GM10266 (cell line): ENCODE results near the gene ANKRD29.

Experiments
- DNase-seq: peaks from one replicate; pipeline ENCODE4 v3.0.0; 2012; ENCODE audit errors: extremely low spot score
- TF ChIP-seq, protein P1 (sequence below): IDR thresholded peaks from 2 replicates; pipeline ENCODE4 v1.5.1; 2012; ENCODE audit warnings: mild to moderate bottlenecking, low read depth; ENCODE audit not compliant: control insufficient read depth, insufficient read depth; ENCODE audit errors: missing control alignments

Gene ANKRD29

DNA sequence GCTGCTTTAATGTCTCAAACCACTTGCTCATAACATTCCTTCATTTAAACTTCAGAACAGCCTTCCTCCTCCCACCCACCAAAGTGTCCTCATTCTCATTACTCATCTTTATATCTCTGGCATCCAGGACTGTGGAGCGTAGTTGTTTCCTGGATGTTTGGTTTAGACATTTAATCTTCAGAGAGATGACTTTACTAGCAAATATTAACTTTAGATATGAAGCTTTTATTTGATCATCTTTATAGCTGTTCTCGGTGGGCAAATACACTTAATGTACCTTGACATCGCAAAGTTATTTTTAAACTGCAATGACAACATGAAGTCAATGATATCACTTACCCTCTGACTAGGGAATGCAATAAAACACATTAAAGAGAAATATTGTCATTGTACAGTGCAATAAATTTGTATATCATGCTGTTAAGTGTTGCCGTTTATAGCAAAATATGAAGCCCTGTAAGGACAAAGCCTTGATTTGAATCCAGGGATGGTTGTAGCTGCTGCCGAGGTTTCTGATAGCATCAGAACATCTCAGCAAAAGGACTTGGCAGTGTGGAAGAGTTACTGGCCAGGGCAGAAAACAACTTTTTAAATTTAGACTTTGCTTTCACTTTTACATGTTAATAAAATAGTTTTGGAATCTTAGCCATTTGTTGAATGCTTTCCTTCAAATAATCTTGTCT lies 21.9 kb upstream of the ANKRD29 start:
- no peak for DNase-seq
- TF ChIP-seq, protein P1, sequence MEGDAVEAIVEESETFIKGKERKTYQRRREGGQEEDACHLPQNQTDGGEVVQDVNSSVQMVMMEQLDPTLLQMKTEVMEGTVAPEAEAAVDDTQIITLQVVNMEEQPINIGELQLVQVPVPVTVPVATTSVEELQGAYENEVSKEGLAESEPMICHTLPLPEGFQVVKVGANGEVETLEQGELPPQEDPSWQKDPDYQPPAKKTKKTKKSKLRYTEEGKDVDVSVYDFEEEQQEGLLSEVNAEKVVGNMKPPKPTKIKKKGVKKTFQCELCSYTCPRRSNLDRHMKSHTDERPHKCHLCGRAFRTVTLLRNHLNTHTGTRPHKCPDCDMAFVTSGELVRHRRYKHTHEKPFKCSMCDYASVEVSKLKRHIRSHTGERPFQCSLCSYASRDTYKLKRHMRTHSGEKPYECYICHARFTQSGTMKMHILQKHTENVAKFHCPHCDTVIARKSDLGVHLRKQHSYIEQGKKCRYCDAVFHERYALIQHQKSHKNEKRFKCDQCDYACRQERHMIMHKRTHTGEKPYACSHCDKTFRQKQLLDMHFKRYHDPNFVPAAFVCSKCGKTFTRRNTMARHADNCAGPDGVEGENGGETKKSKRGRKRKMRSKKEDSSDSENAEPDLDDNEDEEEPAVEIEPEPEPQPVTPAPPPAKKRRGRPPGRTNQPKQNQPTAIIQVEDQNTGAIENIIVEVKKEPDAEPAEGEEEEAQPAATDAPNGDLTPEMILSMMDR: no peak

DNA sequence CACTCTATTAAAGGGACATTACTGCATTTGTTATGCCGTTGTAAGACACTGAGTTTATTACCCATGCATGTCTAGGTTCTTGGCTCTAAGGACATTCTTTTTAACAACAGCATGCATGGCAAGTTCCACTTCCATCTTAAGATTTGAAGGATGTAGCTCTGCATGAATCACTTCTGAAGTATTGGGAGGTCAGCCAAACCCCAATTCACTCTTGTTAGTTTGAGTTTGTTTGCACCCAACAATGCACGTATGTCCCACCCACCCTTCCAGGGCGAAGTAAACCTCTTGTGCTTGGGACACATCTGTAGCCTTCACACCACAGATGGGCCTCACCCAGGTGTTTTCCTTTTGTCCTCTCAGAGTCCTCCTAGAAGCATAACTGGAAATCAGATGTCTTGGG lies 21.0 kb upstream of the ANKRD29 start:
- DNase-seq: no peak
- TF ChIP-seq, protein P1: no peak

DNA sequence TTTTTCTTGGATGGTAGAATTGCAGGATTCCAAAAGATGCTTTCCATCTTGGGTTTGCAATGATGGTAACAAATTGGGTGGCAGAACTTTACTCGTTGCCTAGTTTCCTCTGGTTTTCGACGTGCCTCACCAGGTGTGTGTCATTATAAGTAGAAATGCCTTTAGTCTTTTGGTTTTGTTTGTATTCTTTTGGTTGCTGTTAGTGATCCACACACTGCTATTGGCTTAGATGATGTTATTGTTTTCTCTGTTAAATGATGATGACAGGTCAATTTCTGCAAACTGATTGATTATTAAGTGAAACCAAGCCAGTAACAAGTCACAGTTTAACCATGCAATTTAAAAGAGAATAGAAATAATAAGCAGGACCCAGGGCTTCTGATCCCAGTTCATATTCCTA lies 20.4 kb upstream of the ANKRD29 start:
- no peak for DNase-seq
- TF ChIP-seq, protein P1: no peak

DNA sequence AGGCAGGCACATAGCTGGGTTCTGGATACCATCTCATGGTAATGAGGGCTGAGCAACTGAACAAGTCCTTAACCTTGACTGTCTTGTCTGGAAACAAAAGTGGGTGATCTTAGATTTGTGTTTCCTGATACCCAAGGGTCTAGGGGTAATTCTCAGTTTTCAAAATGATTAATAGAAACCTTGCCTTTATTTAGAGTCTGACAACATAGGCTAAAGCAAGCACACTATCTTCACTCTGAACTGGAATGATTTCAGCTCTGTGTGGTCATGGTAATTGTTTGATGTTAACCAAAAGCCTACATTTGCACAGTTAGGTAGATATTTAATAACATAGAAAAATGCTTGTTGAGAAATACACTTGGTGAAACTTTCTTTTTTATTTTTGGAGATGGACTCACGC lies 19.8 kb upstream of the ANKRD29 start:
- TF ChIP-seq, protein P1: no peak
- DNase-seq: peak; percentile 31

DNA sequence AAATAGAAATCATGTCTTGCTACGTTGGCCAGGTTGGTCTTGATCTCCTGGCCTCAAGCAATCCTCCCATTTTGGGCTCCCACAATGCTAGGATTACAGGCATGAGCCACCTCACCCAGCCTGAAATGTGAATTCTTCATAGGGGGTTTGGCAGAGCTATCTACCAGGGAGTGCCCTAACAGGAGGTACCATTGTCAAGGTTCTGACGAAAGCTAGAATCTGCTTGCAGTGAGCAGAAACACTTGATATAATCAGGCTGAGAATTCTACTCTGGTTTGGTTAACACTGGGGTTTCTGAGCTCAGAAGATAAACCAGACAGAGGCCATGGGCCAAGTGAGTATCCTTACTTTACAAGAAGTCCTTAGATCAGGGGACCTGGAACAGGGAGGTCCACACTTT lies 19.3 kb upstream of the ANKRD29 start:
- TF ChIP-seq, protein P1: no peak
- no peak for DNase-seq

DNA sequence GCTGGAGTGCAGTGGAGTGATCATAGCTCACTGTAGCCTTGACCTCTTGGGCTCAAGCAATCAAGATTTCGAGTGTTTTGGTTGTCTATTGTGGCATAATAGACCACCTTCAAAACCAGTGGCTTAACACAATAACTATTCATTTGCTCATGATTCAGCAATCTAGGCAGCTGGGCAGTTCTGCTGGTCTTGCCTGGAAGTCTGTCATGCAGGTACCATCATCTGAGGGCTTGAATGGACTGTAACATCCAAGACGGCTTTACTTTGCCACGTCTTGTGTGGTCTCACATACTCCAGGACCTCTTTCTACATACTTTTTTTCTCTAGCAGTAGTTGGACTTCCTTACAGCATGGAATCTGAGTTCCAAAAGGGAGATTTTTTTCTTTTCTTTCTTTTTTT lies 13.2 kb upstream of the ANKRD29 start:
- TF ChIP-seq, protein P1: no peak
- no peak for DNase-seq

DNA sequence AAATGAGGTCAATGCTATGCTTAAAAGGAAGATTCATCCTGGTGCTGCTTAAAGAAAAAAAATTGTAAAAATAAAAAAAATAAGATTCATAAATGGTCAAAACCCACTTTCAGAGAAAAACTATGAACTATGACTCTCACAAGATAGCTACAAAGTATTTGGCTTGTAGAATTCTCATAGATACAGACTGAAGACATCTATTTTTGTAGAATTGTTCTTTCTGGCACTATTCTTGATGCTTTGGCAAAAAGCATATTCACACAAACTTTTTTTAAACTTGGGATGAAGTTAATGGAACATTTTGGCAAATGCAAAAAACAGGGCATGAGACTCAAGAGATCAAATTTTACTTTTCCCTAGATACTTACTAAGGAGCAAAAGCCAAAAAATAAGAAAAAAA lies 12.5 kb upstream of the ANKRD29 start:
- no peak for DNase-seq
- TF ChIP-seq, protein P1: no peak
